ENCODE data around the gene RAB44.

GRCh38 chr6:36695414-36695813 lies 2.2 kb upstream of the RAB44 start:
- TF ChIP-seq, protein P1, sequence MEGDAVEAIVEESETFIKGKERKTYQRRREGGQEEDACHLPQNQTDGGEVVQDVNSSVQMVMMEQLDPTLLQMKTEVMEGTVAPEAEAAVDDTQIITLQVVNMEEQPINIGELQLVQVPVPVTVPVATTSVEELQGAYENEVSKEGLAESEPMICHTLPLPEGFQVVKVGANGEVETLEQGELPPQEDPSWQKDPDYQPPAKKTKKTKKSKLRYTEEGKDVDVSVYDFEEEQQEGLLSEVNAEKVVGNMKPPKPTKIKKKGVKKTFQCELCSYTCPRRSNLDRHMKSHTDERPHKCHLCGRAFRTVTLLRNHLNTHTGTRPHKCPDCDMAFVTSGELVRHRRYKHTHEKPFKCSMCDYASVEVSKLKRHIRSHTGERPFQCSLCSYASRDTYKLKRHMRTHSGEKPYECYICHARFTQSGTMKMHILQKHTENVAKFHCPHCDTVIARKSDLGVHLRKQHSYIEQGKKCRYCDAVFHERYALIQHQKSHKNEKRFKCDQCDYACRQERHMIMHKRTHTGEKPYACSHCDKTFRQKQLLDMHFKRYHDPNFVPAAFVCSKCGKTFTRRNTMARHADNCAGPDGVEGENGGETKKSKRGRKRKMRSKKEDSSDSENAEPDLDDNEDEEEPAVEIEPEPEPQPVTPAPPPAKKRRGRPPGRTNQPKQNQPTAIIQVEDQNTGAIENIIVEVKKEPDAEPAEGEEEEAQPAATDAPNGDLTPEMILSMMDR (IDR thresholded peaks at IDR 0.05): no peak
- TF ChIP-seq POLR2A (IDR thresholded peaks at IDR 0.05): no peak

Data from right lobe of liver (tissue), 4 donors.